ENCODE data around the gene SGCD.

SGCD gene

DNA sequence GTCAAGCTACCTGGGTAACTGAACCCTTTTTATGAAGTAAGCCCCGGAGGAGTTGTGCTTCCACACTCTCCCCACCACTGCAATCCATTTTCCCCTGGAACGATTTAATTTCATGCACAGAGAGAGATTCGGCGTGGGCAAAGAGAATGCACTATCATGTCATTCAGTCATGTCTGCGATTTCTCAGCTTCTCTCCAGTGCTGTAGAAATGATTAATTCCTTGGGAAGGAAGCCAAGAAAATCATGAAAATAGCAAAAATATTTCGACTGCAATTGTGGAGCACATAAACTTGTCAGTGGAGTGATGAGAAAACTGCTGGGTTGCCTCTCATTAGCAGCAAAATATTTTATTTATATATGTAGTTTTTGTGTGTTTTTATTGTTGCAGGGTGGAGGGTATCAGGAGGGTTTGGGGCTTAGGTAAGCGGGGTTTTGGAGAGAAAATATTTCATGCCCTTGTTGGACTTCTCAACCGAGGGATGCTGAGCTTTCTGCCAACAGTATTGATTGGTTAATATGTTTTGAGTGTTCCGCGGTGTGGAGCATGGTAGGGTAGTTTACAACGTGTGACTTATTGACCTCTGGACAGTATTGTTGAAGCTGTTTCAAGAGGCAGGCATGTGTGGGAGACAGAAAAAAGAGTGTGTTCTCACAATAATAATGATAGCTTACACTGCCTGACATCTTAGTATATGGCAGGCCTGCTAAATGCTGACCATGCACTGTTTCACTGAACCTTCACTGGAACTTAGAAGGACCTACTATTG lies 69.3 kb downstream of the SGCD start:
- no peak overlapping the region for H3K4me3 ChIP-seq (ENCODE audit: low read depth, low read length)
- DNase-seq (ENCODE audit: low read depth) = no peak
- TF ChIP-seq, protein P1, sequence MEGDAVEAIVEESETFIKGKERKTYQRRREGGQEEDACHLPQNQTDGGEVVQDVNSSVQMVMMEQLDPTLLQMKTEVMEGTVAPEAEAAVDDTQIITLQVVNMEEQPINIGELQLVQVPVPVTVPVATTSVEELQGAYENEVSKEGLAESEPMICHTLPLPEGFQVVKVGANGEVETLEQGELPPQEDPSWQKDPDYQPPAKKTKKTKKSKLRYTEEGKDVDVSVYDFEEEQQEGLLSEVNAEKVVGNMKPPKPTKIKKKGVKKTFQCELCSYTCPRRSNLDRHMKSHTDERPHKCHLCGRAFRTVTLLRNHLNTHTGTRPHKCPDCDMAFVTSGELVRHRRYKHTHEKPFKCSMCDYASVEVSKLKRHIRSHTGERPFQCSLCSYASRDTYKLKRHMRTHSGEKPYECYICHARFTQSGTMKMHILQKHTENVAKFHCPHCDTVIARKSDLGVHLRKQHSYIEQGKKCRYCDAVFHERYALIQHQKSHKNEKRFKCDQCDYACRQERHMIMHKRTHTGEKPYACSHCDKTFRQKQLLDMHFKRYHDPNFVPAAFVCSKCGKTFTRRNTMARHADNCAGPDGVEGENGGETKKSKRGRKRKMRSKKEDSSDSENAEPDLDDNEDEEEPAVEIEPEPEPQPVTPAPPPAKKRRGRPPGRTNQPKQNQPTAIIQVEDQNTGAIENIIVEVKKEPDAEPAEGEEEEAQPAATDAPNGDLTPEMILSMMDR (IDR thresholded peaks at IDR 0.05; ENCODE audit: control insufficient read depth, extremely low read depth, insufficient read depth) = no peak

DNA sequence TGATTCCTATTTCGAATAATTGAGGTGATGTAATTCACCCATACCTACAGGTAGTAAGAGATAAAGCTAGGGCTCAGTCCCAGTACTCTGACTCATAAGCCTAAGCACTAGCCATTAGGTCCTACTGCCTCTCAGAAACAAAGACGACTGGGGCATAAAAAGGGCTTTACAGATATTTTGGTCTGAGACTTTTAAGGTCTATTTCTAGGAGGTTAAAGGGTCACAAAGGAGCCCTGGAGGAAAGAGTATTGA lies 69.8 kb downstream of the SGCD start:
- no peak for DNase-seq (ENCODE audit: low read depth)
- H3K4me3 ChIP-seq (ENCODE audit: low read depth, low read length) = no peak overlapping the region
- TF ChIP-seq, protein P1 (IDR thresholded peaks at IDR 0.05; ENCODE audit: control insufficient read depth, extremely low read depth, insufficient read depth) = no peak

DNA sequence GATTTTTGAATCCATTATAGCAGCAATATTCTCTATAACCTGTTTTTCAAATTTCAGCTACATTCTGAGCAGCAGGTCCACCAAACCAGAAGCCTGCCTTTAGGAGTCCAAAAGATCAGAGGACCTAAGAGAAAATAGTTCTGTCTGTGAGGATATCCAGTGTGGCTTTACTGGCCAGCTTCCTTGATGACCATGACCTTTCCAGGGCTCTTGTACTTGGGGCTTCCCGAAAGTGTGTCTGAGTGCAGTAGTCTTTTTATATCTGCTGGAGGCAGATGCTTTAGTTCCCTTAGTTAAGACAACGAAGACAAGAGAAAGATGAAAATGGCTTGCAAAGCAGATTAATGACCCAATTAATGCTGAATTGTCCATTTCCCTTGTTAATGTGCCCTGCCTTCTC lies 72.4 kb downstream of the SGCD start:
- TF ChIP-seq, protein P1 (IDR thresholded peaks at IDR 0.05; ENCODE audit: control insufficient read depth, extremely low read depth, insufficient read depth) = no peak
- no peak for DNase-seq (ENCODE audit: low read depth)
- H3K4me3 ChIP-seq (ENCODE audit: low read depth, low read length) = no peak overlapping the region

DNA sequence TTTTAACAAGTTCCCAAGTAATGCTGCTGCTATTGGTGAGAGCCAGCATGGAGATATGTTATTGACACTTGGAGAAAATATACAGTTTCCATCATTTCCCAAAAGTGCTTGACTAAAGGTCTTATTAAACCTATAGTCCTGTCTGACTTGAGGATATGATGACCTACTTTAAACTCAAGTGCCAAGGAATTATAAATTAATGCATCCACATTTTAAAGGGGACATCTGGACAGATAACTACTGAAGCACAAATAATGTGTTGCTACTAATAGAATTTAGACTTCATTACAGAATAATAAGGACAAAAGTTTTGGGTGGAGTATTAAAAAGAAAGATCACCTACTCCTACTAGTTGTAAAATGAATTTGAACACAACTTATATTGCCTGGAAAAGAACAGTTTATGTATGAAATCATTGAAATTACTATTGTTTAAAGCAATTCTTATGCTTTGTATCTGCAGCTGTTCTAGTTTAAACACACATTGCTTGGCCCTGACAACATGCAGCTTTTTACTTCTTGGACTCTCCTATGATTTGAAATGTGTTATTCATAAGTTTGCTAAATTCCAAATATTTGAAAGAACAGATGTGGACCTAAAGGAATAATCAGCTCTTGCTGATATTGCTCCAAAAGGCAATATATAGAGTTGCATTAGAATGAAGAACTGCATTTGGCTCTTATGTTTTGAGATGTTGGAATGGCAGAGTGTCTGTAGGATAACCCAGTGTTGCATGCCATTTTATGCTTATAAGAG lies 73.4 kb downstream of the SGCD start:
- no peak overlapping the region for H3K4me3 ChIP-seq (ENCODE audit: low read depth, low read length)
- TF ChIP-seq, protein P1 (IDR thresholded peaks at IDR 0.05; ENCODE audit: control insufficient read depth, extremely low read depth, insufficient read depth) = no peak
- no peak for DNase-seq (ENCODE audit: low read depth)

DNA sequence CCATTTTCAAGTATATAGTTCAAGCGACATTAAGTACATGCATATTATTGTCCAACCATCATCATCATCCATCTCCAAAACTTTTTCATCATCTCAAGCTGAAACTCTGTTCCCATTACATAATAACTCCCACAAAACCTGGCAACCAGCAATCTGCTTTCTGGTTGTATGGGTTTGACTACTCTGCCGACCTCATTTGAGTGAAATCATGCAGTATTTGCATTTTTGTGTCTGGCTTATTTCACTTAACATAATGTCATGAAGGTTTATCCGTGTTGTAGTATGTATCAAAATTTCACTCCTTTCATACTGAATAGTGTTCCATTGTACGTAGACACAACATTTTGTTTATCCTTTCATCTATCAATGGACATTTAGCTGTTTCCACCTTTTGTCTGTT lies 74.8 kb downstream of the SGCD start:
- TF ChIP-seq, protein P1 (IDR thresholded peaks at IDR 0.05; ENCODE audit: control insufficient read depth, extremely low read depth, insufficient read depth) = no peak
- H3K4me3 ChIP-seq (ENCODE audit: low read depth, low read length) = no peak overlapping the region

DNA sequence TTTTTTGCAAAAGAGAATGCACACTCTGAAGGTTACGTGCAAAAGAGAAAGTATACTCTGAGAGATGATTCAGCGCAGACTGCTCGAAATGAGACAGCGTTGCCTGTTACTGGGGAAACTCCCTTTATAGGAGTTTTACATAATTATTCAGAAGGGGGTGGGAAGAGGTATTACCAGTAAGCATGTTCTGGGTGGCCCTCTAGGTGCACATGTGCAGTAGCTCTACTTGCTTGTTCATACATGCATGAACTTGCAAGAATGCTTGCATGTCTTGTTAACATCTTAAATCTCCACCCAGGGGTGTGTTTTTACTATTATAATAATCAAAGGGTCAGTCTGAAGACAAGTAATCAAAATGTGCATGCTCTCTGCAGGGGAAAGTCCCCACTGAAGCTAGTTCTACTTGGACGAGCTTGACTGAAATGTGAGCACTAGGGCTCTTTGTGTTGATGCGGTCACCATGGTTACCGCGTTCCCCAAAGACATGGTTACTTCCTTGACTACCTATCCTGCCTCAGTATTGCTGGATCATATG lies 75.5 kb downstream of the SGCD start:
- no peak overlapping the region for H3K4me3 ChIP-seq (ENCODE audit: low read depth, low read length)
- DNase-seq (ENCODE audit: low read depth) = no peak
- TF ChIP-seq, protein P1 (IDR thresholded peaks at IDR 0.05; ENCODE audit: control insufficient read depth, extremely low read depth, insufficient read depth) = no peak

More for the DNA sequence above, 74.8 kb downstream of the SGCD start:
- no peak for DNase-seq (ENCODE audit: low read depth)
